ENCODE data around the gene RBM42. TPM values are rescaled to one million over a fixed set of nuclear protein-coding genes. Genes with fewer than 3 reads are reported as not detected.

Gene RBM42
- polyA plus RNA-seq, 2 of the 4 experiments (the other 2 are of a cell fraction) = 80.4 to 128 TPM

DNA sequence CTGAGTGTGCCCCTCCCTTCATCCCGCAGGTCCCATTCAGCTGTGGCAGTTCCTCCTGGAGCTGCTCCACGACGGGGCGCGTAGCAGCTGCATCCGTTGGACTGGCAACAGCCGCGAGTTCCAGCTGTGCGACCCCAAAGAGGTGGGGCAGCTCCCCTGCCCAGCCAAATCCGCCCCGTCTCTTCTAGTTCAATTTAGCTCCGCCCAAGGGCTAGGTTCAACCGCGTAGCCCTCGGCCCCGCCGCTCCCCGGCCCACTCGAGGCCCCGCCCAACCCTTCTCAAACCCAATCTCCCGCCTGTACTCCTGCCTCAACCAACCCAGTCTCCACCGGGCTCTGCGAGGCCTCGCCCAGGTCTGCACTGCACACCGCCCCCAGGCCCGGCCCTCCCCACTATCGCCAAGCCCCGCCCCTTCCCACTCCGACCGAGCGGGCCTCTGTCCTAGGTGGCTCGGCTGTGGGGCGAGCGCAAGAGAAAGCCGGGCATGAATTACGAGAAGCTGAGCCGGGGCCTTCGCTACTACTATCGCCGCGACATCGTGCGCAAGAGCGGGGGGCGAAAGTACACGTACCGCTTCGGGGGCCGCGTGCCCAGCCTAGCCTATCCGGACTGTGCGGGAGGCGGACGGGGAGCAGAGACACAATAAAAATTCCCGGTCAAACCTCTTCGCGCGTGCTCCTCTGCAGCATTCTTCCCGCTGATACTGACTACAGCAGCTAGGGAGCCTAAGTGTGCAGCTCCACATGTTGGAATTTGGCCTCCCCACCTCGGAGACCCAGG lies 15.6 kb downstream of the RBM42 start:
- Histone ChIP-seq H3K9me3 (no peaks in the 10 kb centered on the region), H3K4me2 (peak overlapping the region; percentile 98), H3K27ac (peak overlapping the region; percentile 75 to 89), H3K4me3 (peak overlapping the region; percentile 61), H3K4me1 (peaks cover 22% of the 10 kb centered on the region)
- peak; percentile 99 to 100 for DNase-seq (ENCODE audit: low read depth in 1 of 2, low spot score in 1 of 2)
- CTCF ChIA-PET = interaction anchor here (0.6 to 4.2 kb wide), 16 partner anchors 10 to 323 kb away, joined by 3 to 28 read pairs (median 4); partner anchors contain the start of genes HAUS5 and RBM42
- WGBS (ENCODE audit: missing lambda C conversion rate) = 2% methylated on average over 54 of the region's 60 CpGs
- peak; percentile 72 to 90 for ATAC-seq
- POLR2A ChIA-PET = interaction anchor here (0.5 to 2.2 kb wide), 12 partner anchors 10 to 409 kb away, joined by 3 to 10 read pairs (median 4); partner anchors contain the start of genes HAUS5, LIN37, PSENEN and RBM42
- FAIRE-seq = peak; percentile 67
- TF ChIP-seq, protein P1, sequence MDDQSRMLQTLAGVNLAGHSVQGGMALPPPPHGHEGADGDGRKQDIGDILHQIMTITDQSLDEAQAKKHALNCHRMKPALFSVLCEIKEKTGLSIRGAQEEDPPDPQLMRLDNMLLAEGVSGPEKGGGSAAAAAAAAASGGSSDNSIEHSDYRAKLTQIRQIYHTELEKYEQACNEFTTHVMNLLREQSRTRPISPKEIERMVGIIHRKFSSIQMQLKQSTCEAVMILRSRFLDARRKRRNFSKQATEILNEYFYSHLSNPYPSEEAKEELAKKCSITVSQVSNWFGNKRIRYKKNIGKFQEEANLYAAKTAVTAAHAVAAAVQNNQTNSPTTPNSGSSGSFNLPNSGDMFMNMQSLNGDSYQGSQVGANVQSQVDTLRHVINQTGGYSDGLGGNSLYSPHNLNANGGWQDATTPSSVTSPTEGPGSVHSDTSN (IDR thresholded peaks at IDR 0.05) = no peak
- TF ChIP-seq, protein P2, sequence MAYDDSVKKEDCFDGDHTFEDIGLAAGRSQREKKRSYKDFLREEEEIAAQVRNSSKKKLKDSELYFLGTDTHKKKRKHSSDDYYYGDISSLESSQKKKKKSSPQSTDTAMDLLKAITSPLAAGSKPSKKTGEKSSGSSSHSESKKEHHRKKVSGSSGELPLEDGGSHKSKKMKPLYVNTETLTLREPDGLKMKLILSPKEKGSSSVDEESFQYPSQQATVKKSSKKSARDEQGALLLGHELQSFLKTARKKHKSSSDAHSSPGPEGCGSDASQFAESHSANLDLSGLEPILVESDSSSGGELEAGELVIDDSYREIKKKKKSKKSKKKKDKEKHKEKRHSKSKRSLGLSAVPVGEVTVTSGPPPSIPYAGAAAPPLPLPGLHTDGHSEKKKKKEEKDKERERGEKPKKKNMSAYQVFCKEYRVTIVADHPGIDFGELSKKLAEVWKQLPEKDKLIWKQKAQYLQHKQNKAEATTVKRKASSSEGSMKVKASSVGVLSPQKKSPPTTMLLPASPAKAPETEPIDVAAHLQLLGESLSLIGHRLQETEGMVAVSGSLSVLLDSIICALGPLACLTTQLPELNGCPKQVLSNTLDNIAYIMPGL (CRISPR knock-in tag; IDR thresholded peaks at IDR 0.05; ENCODE audit: borderline replicate concordance) = no peak
- TF ChIP-seq FOSL2 (IDR thresholded peaks at IDR 0.05) (no peak), FOSL2 (CRISPR knock-in tag; IDR thresholded peaks at IDR 0.05) (no peak), NPAS2 (CRISPR knock-in tag; IDR thresholded peaks at IDR 0.05; ENCODE audit: borderline replicate concordance) (no peak), CBX8 (IDR thresholded peaks at IDR 0.05) (no peak), ZFP36 (IDR thresholded peaks at IDR 0.05; ENCODE audit: borderline replicate concordance, partially characterized antibody) (no peak), GATA3 (IDR thresholded peaks at IDR 0.05; ENCODE audit: borderline replicate concordance) (no peak), NFE2L2 (conservative IDR thresholded peaks at IDR 0.05; ENCODE audit: low read length) (no peak), EHF (CRISPR knock-in tag; IDR thresholded peaks at IDR 0.05) (no peak), RNF2 (IDR thresholded peaks at IDR 0.05; ENCODE audit: borderline replicate concordance, low read depth) (peak; percentile 45; the same call in 1 of the 2 replicates), CHD4 (IDR thresholded peaks at IDR 0.05; ENCODE audit: borderline replicate concordance) (no peak), POLR2A (IDR thresholded peaks at IDR 0.05; ENCODE audit: low read length) (peak; percentile 51), ZC3H11A (IDR thresholded peaks at IDR 0.05) (no peak), MAZ (IDR thresholded peaks at IDR 0.05; ENCODE audit: borderline replicate concordance, low read depth, low read length) (no peak; the same call in 1 of the 2 replicates), TFCP2L1 (CRISPR knock-in tag; IDR thresholded peaks at IDR 0.05) (no peak), EHMT2 (IDR thresholded peaks at IDR 0.05; ENCODE audit: low read depth) (no peak), RFX5 (IDR thresholded peaks at IDR 0.05) (no peak), HDAC2 (IDR thresholded peaks at IDR 0.05) (no peak), EP300 (IDR thresholded peaks at IDR 0.05) (no peak), HOXA7 (CRISPR knock-in tag; IDR thresholded peaks at IDR 0.05) (no peak), RCOR1 (IDR thresholded peaks at IDR 0.05; ENCODE audit: low read depth, low read length) (no peak), POLR2AphosphoS2 (conservative IDR thresholded peaks at IDR 0.05; ENCODE audit: low read length) (no peak), CBX2 (IDR thresholded peaks at IDR 0.05; ENCODE audit: borderline replicate concordance, low read depth) (no peak), MYC (IDR thresholded peaks at IDR 0.05; ENCODE audit: borderline replicate concordance, low read length) (no peak), HOXB13 (CRISPR knock-in tag; IDR thresholded peaks at IDR 0.05; ENCODE audit: low read depth) (no peak), JUN (IDR thresholded peaks at IDR 0.05) (peak in 1 of 2 experiments; percentile 23; a peak in 1 of 5 replicates), SREBF2 (IDR thresholded peaks at IDR 0.05) (no peak), CEBPB (IDR thresholded peaks at IDR 0.05) (no peak)
- TF ChIP-seq, protein P3, sequence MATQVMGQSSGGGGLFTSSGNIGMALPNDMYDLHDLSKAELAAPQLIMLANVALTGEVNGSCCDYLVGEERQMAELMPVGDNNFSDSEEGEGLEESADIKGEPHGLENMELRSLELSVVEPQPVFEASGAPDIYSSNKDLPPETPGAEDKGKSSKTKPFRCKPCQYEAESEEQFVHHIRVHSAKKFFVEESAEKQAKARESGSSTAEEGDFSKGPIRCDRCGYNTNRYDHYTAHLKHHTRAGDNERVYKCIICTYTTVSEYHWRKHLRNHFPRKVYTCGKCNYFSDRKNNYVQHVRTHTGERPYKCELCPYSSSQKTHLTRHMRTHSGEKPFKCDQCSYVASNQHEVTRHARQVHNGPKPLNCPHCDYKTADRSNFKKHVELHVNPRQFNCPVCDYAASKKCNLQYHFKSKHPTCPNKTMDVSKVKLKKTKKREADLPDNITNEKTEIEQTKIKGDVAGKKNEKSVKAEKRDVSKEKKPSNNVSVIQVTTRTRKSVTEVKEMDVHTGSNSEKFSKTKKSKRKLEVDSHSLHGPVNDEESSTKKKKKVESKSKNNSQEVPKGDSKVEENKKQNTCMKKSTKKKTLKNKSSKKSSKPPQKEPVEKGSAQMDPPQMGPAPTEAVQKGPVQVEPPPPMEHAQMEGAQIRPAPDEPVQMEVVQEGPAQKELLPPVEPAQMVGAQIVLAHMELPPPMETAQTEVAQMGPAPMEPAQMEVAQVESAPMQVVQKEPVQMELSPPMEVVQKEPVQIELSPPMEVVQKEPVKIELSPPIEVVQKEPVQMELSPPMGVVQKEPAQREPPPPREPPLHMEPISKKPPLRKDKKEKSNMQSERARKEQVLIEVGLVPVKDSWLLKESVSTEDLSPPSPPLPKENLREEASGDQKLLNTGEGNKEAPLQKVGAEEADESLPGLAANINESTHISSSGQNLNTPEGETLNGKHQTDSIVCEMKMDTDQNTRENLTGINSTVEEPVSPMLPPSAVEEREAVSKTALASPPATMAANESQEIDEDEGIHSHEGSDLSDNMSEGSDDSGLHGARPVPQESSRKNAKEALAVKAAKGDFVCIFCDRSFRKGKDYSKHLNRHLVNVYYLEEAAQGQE (IDR thresholded peaks at IDR 0.05) = peak; percentile 46; the same call in 1 of the 2 replicates
- TF ChIP-seq, protein P4, sequence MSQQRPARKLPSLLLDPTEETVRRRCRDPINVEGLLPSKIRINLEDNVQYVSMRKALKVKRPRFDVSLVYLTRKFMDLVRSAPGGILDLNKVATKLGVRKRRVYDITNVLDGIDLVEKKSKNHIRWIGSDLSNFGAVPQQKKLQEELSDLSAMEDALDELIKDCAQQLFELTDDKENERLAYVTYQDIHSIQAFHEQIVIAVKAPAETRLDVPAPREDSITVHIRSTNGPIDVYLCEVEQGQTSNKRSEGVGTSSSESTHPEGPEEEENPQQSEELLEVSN (IDR thresholded peaks at IDR 0.05; ENCODE audit: borderline replicate concordance, low read depth) = peak; percentile 67; the same call in 1 of the 2 replicates
- TF ChIP-seq, protein P5, sequence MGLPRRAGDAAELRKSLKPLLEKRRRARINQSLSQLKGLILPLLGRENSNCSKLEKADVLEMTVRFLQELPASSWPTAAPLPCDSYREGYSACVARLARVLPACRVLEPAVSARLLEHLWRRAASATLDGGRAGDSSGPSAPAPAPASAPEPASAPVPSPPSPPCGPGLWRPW (IDR thresholded peaks at IDR 0.05) = no peak
- TF ChIP-seq, protein P6, sequence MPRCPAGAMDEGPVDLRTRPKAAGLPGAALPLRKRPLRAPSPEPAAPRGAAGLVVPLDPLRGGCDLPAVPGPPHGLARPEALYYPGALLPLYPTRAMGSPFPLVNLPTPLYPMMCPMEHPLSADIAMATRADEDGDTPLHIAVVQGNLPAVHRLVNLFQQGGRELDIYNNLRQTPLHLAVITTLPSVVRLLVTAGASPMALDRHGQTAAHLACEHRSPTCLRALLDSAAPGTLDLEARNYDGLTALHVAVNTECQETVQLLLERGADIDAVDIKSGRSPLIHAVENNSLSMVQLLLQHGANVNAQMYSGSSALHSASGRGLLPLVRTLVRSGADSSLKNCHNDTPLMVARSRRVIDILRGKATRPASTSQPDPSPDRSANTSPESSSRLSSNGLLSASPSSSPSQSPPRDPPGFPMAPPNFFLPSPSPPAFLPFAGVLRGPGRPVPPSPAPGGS (IDR thresholded peaks at IDR 0.05) = no peak

All from A549 (cell line).